Stomach (tissue), 4 donors: Measurements from ENCODE around the gene CD3G.

Source experiments
- EP300 ChIP-seq: sonication (generic); formaldehyde crosslinking; IDR thresholded peaks from one replicate; pipeline ENCODE4 v1.6.1; 2017; ENCODE audit warnings: antibody characterized with exemption
- POLR2A ChIP-seq, 4 donors: fragments of 450-650 bp; IDR thresholded peaks; one replicate each; pipeline ENCODE4 v1.6.1; 2016; ENCODE audit warnings: antibody characterized with exemption in 4 of 4, control low read depth in 2 of 4, mild to moderate bottlenecking in 1 of 4, moderate library complexity in 1 of 4
- TF ChIP-seq, protein P1 (sequence below), 7 experiments: fragments of 450-650 bp in 4 of 7; fragments of 200-600 bp in 3 of 7; sonication (generic) in 3 of 7; IDR thresholded peaks; one replicate each; pipeline ENCODE4 v1.5.1; 2016 to 2019; ENCODE audit warnings: antibody characterized with exemption in 7 of 7, control low read depth in 2 of 7, mild to moderate bottlenecking in 1 of 7

GRCh38 chr11:118343981-118344515, at the start of gene CD3G:
- TF ChIP-seq, protein P1, sequence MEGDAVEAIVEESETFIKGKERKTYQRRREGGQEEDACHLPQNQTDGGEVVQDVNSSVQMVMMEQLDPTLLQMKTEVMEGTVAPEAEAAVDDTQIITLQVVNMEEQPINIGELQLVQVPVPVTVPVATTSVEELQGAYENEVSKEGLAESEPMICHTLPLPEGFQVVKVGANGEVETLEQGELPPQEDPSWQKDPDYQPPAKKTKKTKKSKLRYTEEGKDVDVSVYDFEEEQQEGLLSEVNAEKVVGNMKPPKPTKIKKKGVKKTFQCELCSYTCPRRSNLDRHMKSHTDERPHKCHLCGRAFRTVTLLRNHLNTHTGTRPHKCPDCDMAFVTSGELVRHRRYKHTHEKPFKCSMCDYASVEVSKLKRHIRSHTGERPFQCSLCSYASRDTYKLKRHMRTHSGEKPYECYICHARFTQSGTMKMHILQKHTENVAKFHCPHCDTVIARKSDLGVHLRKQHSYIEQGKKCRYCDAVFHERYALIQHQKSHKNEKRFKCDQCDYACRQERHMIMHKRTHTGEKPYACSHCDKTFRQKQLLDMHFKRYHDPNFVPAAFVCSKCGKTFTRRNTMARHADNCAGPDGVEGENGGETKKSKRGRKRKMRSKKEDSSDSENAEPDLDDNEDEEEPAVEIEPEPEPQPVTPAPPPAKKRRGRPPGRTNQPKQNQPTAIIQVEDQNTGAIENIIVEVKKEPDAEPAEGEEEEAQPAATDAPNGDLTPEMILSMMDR (IDR thresholded peaks at IDR 0.05) = no peak
- TF ChIP-seq POLR2A (IDR thresholded peaks at IDR 0.05) (no peak), EP300 (no peak)
